KOPT-K1 (cell line): ENCODE results near the gene COMTD1.
A peak's percentile ranks its signal among the peaks of the same experiment; 100 is the strongest.
"Not testable (repeated sequence)": the region's sequence is repeated elsewhere in the genome, so short reads cannot be mapped to it uniquely, and the experiment has no call there.

Experiments used
- H3K27ac ChIP-seq: fragments of 200-600 bp; sonication (generic); 2 replicates; pipeline ENCODE4 v1.5.1; 2016; ENCODE audit warnings: antibody characterized with exemption, mild to moderate bottlenecking, low read depth, low read length; ENCODE audit not compliant: poor library complexity, severe bottlenecking
- H3K36me3 ChIP-seq: fragments of 200-600 bp; sonication (generic); 2 replicates; pipeline ENCODE4 v1.5.1; 2017; ENCODE audit warnings: antibody characterized with exemption, mild to moderate bottlenecking, low read length, moderate library complexity; ENCODE audit not compliant: insufficient read depth
- H3K9me3 ChIP-seq: fragments of 200-600 bp; sonication (generic); 2 replicates; pipeline ENCODE4 v1.5.1; 2017; ENCODE audit warnings: antibody characterized with exemption, low read length, mild to moderate bottlenecking; ENCODE audit not compliant: insufficient read depth, poor library complexity, severe bottlenecking

Gene COMTD1

GRCh38 chr10:75234683-75235374 is 928 bp downstream of the COMTD1 start:
- H3K27ac ChIP-seq, result peak overlapping the region; percentile 50
- H3K9me3 ChIP-seq, result no peaks in the 10 kb centered on the region
- peaks cover 40% of the 10 kb centered on the region for H3K36me3 ChIP-seq

- Histone ChIP-seq H3K27ac (peak overlapping the region; percentile 50), H3K36me3 (peaks cover 47% of the 10 kb centered on the region), H3K9me3 (no peaks in the 10 kb centered on the region)
These were observed 1.6 kb downstream of the COMTD1 start for GRCh38 chr10:75234017-75234682.

GRCh38 chr10:75233444-75234016 is 2.2 kb downstream of the COMTD1 start:
- Histone ChIP-seq H3K27ac (no peak overlapping the region), H3K9me3 (no peaks in the 10 kb centered on the region), H3K36me3 (peaks cover 53% of the 10 kb centered on the region)

DNA sequence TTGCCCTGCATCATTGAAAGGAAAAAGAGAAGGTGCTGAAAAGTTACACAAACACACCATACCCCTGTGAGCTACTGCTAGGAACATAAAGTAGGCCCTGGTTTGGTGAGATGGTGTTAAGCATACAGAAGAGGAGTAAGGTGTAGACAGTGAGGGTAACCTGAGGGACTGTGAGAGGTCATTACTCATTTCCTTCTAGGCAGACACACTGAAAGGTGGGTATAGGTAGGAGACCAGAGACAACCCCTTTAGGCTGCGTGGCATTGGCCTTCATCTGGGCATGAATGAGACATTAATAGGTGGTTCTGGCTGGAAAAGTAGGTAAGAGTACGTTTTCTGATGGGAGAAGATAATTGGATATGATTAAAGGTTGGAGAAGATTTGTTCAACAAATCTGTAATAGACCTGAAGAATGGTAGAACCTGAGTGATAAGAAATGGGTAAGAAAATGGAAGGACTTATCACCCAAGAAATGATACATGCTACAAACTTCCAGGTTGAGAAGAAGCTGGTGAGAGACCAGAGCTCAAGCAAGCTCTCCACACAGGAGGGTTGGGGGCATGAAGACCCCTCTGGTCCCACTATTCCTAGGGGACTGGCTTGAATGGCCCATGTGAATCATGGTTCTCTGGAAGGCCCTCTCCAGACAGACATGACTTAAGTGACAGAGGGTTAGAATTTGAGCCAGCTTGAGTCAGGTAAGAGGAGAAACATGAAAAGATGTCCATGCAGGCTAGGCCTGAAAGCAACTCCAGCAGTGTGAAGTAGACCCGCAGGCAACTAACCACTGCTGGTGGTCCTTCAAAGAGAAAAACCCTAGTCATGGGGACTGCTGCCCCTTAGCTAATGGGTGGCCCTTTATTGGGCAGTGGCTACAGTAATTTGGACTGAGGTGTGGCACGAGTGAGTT is 3.8 kb downstream of the COMTD1 start:
- H3K9me3 ChIP-seq, result no peaks in the 10 kb centered on the region
- no peak overlapping the region for H3K27ac ChIP-seq
- H3K36me3 ChIP-seq, result peaks cover 69% of the 10 kb centered on the region

- no peaks in the 10 kb centered on the region for H3K9me3 ChIP-seq
- H3K36me3 ChIP-seq, result peaks cover 82% of the 10 kb centered on the region
- no peak overlapping the region for H3K27ac ChIP-seq
These were observed 5.1 kb downstream of the COMTD1 start for GRCh38 chr10:75230600-75231038.

- Histone ChIP-seq H3K9me3 (no peaks in the 10 kb centered on the region), H3K27ac (no peak overlapping the region), H3K36me3 (peaks cover 88% of the 10 kb centered on the region)
These were observed 5.8 kb downstream of the COMTD1 start for GRCh38 chr10:75229971-75230370.

GRCh38 chr10:75228834-75229233 is 6.9 kb downstream of the COMTD1 start:
- peaks cover 99% of the 10 kb centered on the region for H3K36me3 ChIP-seq
- no peaks in the 10 kb centered on the region for H3K9me3 ChIP-seq
- H3K27ac ChIP-seq, result no peak overlapping the region

GRCh38 chr10:75228278-75228677 is 7.5 kb downstream of the COMTD1 start:
- H3K36me3 ChIP-seq, result peaks cover 99% of the 10 kb centered on the region
- H3K27ac ChIP-seq, result no peak overlapping the region
- H3K9me3 ChIP-seq, result no peaks in the 10 kb centered on the region

DNA sequence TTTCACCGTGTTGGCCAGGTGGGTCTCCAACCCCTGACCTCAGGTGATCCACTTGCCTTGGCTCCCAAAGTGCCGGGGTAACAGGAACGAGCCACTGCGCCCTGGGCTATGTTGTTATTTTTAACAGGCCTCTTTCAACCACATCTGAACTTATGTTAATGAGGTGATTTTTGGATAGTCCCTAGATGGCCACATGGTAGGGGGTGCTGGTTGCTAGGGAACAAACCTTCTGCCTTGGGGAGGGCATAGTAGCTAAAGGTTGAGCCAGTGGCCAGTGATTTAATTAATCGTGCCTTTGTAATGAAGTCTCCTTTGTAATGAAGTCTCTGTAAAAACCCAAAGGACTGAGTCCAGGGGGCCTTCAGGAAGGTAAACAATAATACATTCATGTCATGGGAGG is 9.1 kb downstream of the COMTD1 start:
- Histone ChIP-seq H3K36me3 (peaks cover 100% of the 10 kb centered on the region), H3K27ac (no peak overlapping the region), H3K9me3 (no peaks in the 10 kb centered on the region)

- no peaks in the 10 kb centered on the region for H3K9me3 ChIP-seq
- peaks cover 100% of the 10 kb centered on the region for H3K36me3 ChIP-seq
- no peak overlapping the region for H3K27ac ChIP-seq
These were observed 9.7 kb downstream of the COMTD1 start for GRCh38 chr10:75226095-75226494.

GRCh38 chr10:75223507-75223906 is 12.2 kb downstream of the COMTD1 start:
- peaks cover 100% of the 10 kb centered on the region for H3K36me3 ChIP-seq
- no peaks in the 10 kb centered on the region for H3K9me3 ChIP-seq
- H3K27ac ChIP-seq, result no peak overlapping the region

- H3K36me3 ChIP-seq, result peaks cover 100% of the 10 kb centered on the region
- not testable (repeated sequence) for H3K27ac ChIP-seq, H3K9me3 ChIP-seq
These were observed 14.3 kb downstream of the COMTD1 start for GRCh38 chr10:75221492-75221891.

DNA sequence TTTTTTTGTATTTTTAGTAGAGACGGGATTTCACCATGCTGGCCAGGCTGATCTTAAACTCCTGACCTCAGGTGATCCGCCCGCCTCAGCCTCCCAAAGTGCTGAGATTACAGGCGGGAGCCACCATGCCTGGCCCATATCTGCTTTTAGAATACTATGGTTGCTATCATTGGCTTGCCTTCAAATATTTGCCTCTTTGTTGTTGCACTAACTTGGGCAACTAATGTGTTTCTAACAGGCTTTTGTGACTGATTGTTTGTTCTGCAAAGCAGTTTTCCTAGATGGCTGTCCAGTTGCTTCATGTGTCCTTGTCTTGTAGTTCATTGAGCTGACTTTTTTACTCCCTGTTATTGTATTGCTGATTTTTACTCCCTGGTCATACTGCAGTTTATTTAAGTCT is 15.5 kb downstream of the COMTD1 start:
- Histone ChIP-seq H3K27ac (no peak overlapping the region), H3K9me3 (no peaks in the 10 kb centered on the region), H3K36me3 (peaks cover 100% of the 10 kb centered on the region)

DNA sequence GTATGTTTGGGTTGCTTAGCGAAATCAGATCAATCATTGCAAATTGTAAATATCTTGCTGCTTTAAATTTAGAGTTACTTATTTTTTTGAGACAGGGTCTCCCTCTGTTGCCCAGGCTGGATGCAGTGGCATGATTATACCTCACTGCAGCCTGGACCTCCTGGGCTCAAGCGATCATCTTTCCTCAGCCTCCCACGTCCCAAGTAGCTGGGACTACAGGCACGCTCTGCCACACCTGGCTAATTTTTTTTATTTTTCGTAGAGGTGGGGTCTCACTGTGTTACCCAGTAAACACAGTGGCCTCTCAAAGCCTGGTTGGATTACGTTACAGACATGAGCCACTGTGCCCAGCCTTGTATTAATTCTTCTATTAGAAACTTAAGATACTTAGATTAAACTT is 23.4 kb downstream of the COMTD1 start:
- Histone ChIP-seq H3K9me3 (no peaks in the 10 kb centered on the region), H3K36me3 (peaks cover 55% of the 10 kb centered on the region), H3K27ac (peak overlapping the region; percentile 92)
